GM21825 (cell line): ENCODE results near the gene TYRP1.

Experiments used
- ATAC-seq: cut with Tn5 transposase; IDR thresholded peaks from one replicate; pipeline ENCODE4 v1.9.1; 2021; ENCODE audit warnings: mild to moderate bottlenecking, moderate library complexity; ENCODE audit not compliant: unreplicated experiment

Gene TYRP1

GRCh38 chr9:12696931-12697622, 3.9 kb downstream of the TYRP1 start:
- no peak for ATAC-seq

DNA sequence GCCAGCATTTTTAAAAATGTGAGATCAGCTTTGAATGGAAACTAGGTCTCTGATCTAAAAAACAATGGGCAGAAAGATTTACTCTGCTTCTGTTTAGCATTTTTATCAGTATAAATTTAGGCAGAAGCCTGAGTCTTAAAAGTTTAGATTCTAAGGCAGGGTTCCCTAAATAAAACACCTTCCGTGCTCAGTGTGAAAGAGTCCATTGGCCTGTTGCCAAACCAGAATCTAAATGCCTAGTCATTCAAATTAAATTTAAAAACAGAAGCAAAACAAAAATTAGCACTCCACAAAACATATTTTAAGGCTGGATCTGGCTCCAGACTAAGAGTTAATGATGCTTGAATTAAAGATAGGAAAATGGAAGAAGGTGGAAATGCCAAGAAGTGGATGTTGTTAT, 4.5 kb downstream of the TYRP1 start:
- no peak for ATAC-seq

DNA sequence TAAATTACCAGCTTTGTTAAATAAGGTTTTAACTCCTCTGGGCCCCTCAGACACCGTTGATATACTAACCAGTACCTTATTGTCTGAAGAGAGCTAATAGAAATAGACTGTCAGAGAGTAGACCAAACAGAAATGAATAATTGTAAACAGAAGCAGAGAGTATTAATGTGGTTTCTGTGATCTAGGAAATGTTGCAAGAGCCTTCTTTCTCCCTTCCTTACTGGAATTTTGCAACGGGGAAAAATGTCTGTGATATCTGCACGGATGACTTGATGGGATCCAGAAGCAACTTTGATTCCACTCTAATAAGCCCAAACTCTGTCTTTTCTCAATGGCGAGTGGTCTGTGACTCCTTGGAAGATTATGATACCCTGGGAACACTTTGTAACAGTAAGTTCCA, 5.1 kb downstream of the TYRP1 start:
- no peak for ATAC-seq

- no peak for ATAC-seq
These were observed 5.8 kb downstream of the TYRP1 start for GRCh38 chr9:12698986-12699385.

GRCh38 chr9:12699529-12699928, 6.3 kb downstream of the TYRP1 start:
- no peak for ATAC-seq

GRCh38 chr9:12701126-12701525, 7.9 kb downstream of the TYRP1 start:
- ATAC-seq, result no peak

- ATAC-seq, result no peak
These were observed 9.1 kb downstream of the TYRP1 start for GRCh38 chr9:12702160-12702758.

DNA sequence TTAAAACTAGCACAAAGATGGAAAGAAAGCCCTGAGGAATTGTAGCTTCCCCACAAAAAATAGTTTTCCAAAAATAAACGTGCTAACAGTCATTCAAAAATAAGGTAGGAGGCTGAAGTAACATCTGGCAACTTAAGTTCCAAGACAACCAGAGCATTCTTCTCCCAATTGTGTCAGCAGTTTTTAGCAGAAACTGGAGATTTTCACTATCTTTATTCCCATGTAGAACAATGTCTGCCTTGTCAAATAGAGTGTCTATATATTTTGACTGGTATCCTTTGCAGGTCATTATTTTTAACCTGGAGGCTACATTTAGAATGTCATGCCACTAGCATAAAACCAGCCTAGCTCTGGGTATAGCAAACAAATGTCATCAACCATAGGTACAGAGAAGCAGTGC, 10.8 kb downstream of the TYRP1 start:
- no peak for ATAC-seq

DNA sequence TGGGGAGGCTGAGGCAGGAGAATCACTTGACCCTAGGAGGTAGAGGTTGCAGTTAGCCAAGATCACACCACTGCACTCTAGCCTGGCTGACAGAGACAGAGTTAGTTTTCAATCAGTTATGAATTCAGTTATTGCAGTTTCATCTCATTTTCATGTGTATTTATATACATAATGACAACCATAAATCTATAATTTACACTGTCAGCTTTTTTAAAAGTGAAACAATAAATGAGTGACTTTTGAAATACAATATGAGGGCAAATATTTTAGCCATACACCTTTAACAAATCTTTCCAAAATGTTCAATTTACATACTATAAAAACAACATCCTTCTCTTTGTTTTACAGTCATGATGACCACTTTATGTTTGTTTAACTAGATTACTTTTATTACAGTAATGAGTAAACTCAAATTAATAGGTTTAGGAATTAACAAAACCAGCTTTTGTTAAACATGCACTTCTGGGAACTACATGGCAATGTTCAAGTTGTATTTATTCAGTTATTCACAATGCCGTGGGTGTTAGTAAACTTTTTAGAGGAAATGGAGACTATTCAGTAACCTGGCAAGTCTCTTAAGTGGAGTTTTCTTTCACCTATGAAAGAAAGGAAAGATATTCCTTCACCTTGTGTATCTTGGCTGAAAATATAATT, 12.7 kb downstream of the TYRP1 start:
- no peak for ATAC-seq

DNA sequence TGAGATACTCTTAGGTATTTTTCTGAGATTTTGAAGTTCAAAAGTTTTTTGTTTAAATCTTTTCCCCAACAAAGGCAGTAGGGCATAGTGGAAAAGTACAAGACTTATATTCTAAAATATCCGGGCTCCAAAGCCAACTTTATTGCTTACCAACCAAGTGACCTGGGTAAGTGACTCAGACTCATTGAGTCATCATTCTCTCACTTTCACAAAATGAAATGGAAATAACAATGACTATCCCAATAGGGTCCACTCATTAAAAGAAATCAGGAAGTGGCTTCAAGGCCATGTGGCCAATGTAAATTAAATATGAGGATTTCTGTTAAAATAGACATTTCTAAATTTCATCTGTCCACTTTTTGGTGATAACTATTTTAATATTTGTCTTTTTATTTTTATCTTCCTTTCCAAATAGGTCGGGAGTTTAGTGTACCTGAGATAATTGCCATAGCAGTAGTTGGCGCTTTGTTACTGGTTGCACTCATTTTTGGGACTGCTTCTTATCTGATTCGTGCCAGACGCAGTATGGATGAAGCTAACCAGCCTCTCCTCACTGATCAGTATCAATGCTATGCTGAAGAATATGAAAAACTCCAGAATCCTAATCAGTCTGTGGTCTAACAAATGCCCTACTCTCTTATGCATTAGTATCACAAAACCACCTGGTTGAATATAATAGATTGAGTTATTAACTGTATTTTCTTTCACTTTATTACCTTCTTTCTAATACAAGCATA, 15.5 kb downstream of the TYRP1 start:
- no peak for ATAC-seq

- ATAC-seq, result no peak
These were observed 19.3 kb downstream of the TYRP1 start for GRCh38 chr9:12712532-12712931.

GRCh38 chr9:12715268-12715667, 22.1 kb downstream of the TYRP1 start:
- ATAC-seq, result no peak

DNA sequence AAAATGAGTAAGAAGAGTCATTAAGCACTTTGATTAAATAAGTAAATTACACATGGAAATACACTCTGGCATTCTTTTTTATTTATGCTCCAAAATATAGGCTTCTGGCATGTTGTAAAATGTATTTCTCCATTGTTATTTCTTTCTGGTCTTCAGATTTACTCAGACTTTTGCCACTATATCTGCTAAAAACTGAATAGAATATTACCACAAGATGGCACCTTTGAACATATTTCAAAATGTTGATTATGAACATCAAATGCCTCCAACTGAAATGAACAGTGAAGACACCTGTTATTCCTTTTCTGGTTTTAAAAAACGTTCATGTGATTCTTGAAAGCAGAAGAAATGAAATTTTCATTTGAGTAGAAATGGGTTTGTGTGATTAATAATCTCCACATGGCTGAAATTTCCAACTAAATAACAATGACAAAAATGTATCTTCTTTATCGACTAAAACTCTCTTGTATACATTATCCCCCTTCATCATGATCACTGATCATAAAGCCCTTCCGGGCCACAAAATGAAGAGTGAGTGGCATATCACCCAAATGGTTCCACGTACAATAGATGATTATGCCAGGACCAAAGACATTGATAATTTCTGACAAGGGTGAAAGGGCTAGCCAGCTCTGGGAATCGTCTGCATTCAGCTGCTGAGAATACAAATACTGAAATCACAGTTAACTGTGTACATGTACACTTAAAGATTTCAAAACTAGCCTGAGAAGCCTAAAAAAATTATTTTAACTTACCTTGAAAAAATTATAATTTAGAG, 23.8 kb downstream of the TYRP1 start:
- ATAC-seq, result no peak

DNA sequence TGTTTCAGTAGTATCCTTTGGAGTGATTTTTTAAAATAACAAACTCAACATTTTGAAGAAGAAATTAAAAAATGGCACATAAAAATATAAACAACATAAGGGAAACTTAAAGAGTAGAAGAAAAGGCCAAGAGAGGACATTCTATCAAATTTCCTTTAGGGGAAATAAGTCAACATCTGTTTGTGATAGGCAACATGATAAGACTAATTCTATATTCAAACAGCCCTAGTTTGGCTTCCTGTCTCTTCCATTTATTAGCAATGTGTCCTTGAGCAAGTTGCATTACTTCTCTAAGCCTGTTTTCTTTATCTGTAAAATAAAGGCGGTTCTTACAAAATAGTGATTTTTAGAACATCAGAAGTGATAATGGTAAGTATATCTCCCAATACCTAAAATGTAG, 24.7 kb downstream of the TYRP1 start:
- ATAC-seq, result no peak

GRCh38 chr9:12718482-12719026, 25.4 kb downstream of the TYRP1 start:
- ATAC-seq, result no peak

DNA sequence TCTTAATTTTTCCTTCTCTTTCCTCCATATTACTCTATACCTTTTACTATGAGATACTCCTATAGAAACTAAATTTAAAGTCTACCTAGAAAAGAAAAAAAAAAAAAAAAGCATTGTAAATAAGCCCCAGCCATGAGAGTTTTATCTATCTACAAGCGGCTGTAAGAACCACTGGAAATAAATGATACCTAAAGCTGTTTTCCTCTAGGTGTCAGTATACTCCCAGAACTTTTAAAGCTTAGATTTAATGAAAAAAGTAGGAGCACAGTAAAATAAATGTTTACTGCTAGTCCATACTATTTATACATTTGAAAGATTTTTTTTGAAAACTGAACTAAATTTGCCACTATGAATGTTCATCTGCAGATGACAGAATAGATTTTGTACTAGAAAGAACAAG, 26.2 kb downstream of the TYRP1 start:
- ATAC-seq, result no peak

GRCh38 chr9:12720551-12720950, 27.4 kb downstream of the TYRP1 start:
- no peak for ATAC-seq

DNA sequence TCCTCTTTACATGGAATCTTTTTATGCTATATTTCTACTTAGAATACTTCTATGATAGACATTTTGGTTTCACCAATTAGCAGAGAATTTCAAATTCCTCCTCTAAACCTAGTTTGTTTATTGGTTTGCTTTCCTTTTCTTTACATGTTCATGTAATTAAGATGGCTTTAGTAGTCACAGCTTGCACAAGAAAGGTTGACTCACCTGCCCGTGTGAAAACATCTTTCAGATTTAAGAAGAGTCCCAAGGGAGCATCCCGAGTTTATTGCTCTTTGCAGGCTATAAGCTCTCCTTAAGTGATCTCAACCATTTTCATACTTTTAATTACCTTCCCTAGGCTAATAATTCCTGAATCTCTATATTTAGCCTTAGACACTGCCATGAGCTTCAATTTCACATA, 28.9 kb downstream of the TYRP1 start:
- no peak for ATAC-seq

GRCh38 chr9:12723409-12724028, 30.3 kb downstream of the TYRP1 start:
- ATAC-seq, result no peak

GRCh38 chr9:12726795-12727194, 33.6 kb downstream of the TYRP1 start:
- ATAC-seq, result no peak
